Kidney (tissue), 14 donors: ENCODE data around the gene USP36. TPM values are rescaled to one million over a fixed set of nuclear protein-coding genes. Genes with fewer than 3 reads are reported as not detected.

Experiments used
- DNase-seq, 5 donors: peaks; one replicate each; pipeline ENCODE4 v3.0.0-alpha.2; 2013 to 2020
- FAIRE-seq: peaks from 2 replicates; lab custom pipeline; 2012; peaks lifted over from hg19 to GRCh38; lab: Jason Lieb, UNC
- H3K27ac ChIP-seq, 2 donors: one replicate each; pipeline ENCODE4 v1.7.0; 2013; ENCODE audit warnings: low read depth in 2 of 2, low read length in 2 of 2, inconsistent platforms in 1 of 2
- H3K27me3 ChIP-seq: one replicate; pipeline ENCODE4 v1.7.1; 2013; ENCODE audit warnings: low read length, inconsistent platforms; ENCODE audit not compliant: control insufficient read depth, insufficient read depth
- H3K36me3 ChIP-seq, 3 donors: one replicate each; pipeline versions ENCODE4 v1.7.0 to v1.7.1; 2013; ENCODE audit warnings: low read length in 3 of 3, control low read depth in 1 of 3, inconsistent platforms in 1 of 3; ENCODE audit not compliant: insufficient read depth in 3 of 3, control insufficient read depth in 2 of 3
- H3K4me1 ChIP-seq, 3 donors: one replicate each; pipeline versions ENCODE4 v1.7.0 to v1.7.1; 2013; ENCODE audit warnings: low read length in 3 of 3, inconsistent platforms in 1 of 3, low read depth in 1 of 3; ENCODE audit not compliant: control insufficient read depth in 2 of 3, insufficient read depth in 2 of 3
- H3K4me3 ChIP-seq, 3 donors: one replicate each; pipeline versions ENCODE4 v1.7.0 to v1.8.1; 2013; ENCODE audit warnings: low read length in 3 of 3, control low read depth in 1 of 3, inconsistent platforms in 1 of 3
- H3K9ac ChIP-seq, 3 donors: one replicate each; pipeline versions ENCODE4 v1.7.0 to v1.7.1; 2013; ENCODE audit warnings: low read length in 3 of 3, control low read depth in 1 of 3, inconsistent platforms in 1 of 3
- H3K9me3 ChIP-seq, 3 donors: one replicate each; pipeline versions ENCODE4 v1.7.0 to v1.7.1; 2013; ENCODE audit warnings: low read length in 3 of 3, control low read depth in 1 of 3, inconsistent platforms in 1 of 3; ENCODE audit not compliant: control insufficient read depth in 2 of 3, insufficient read depth in 1 of 3
- intact Hi-C: fragments of 100-400 bp; cut with DNase I; formaldehyde crosslinking; loops from one replicate; pipeline ENCODE4 v1.11.1; 2022
- polyA plus RNA-seq: library from polyadenylated mRNA; stranded (reverse); fragments of 350-450 nt; fragmentation: Illumina TruSeq; extraction: RNeasy Lipid Tissue Mini Kit (QIAGEN cat#74804); gene quantifications from one replicate; pipeline ENCODE4 v1.2.3, GENCODE V29; 2014; ENCODE audit warnings: low read depth, low replicate concordance; ENCODE audit not compliant: insufficient read depth
- total RNA-seq: library from RNA; stranded (reverse); fragmentation: NEBNext Ultra II Directional; extraction: Animal tissue kit (Norgen Biotek cat#: 25700); gene quantifications from one replicate; pipeline ENCODE4 v1.2.1, GENCODE V29; 2021
- TF ChIP-seq, protein P1 (sequence below): IDR thresholded peaks from 3 replicates; pipeline ENCODE4 v1.5.1; 2012; ENCODE audit warnings: mild to moderate bottlenecking, moderate library complexity, borderline replicate concordance; ENCODE audit not compliant: insufficient read depth; ENCODE audit errors: extremely low read depth
- donor health status: control.
- donor health status: control.
- donor health status: control.
- donor health status: control.
- donor health status: control.
- donor health status: DM: yes; HTN: yes; CAD: no.
- donor health status: Normal renal cell carcinoma (clear cell type).

Gene USP36
- total and polyA plus RNA-seq, 2 donors from 2014 or later = 17.0 to 66.2 TPM

DNA sequence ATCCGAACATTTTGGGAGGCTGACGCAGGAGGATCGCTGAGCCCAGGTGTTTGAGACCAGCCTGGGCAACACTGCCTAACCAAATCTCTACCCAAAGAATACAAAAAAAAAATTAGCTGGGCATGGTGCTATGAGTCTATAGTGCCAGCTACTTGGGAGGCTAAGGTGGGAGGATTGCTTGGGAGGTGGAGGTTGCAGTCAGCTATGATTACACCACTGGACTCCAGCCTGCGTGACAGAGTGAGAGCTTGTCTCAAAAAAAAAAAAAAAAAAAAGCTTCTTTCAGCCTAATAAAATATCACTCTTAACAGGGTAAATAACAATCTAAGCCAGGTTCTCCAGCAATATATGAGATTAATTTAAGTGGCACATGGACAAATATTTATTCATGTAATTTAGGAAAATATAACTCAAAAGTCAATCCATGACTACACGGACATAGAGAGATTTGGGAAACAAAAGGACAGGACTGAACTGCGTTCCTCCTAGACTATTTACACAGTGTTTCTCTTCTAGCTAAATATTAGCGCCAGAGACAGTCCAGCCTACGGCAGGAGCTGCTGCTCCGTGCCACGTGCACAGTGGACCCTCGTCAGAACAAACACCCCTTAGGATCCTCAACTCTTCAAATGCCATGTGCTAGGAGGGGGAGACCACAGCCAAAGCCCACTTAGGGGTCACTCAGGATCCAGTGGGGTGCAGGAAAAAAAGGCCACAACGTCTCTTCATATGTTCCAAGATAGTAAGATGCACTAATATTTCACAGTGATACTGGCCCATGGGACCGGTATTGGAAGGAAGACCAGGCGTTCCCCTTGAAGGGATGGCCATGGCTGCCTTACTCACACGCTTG, 8.7 kb downstream of the USP36 start:
- H3K36me3 ChIP-seq = peaks cover 13 to 78% (median 58%) of the 10 kb centered on the region in 3 donors
- no peak overlapping the region for H3K27ac ChIP-seq
- TF ChIP-seq, protein P1, sequence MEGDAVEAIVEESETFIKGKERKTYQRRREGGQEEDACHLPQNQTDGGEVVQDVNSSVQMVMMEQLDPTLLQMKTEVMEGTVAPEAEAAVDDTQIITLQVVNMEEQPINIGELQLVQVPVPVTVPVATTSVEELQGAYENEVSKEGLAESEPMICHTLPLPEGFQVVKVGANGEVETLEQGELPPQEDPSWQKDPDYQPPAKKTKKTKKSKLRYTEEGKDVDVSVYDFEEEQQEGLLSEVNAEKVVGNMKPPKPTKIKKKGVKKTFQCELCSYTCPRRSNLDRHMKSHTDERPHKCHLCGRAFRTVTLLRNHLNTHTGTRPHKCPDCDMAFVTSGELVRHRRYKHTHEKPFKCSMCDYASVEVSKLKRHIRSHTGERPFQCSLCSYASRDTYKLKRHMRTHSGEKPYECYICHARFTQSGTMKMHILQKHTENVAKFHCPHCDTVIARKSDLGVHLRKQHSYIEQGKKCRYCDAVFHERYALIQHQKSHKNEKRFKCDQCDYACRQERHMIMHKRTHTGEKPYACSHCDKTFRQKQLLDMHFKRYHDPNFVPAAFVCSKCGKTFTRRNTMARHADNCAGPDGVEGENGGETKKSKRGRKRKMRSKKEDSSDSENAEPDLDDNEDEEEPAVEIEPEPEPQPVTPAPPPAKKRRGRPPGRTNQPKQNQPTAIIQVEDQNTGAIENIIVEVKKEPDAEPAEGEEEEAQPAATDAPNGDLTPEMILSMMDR = no peak
- H3K9ac ChIP-seq = no peak overlapping the region
- H3K27me3 ChIP-seq = no peaks in the 10 kb centered on the region
- H3K4me3 ChIP-seq = no peak overlapping the region
- H3K4me1 ChIP-seq = no peaks in the 10 kb centered on the region
- intact Hi-C loops = no loop called here
- DNase-seq (no peak), FAIRE-seq (no peak)
- no peaks in the 10 kb centered on the region for H3K9me3 ChIP-seq

DNA sequence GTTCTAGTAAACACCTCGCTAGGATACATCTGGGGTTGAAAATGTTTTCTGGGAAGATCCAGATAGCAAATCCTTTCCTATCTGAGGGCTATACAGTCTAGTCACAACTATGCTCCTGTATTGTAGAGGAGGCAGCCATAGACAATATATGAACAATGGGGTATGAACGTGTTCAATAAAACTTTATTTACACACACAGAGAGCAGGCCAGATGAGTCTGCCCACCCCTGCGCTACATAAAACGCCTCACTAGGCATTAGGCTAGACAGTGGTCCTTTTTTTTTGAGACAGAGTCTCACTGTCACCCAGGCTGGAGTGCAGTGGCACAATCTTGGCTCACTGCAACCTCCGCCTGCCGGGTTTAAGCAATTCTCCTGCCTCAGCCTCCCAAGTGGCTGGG, 11.1 kb downstream of the USP36 start:
- no peaks in the 10 kb centered on the region for H3K9me3 ChIP-seq
- intact Hi-C loops = no loop called here
- no peak for FAIRE-seq
- DNase-seq = no peak
- H3K27me3 ChIP-seq = no peaks in the 10 kb centered on the region
- H3K27ac ChIP-seq = no peak overlapping the region
- TF ChIP-seq, protein P1 = no peak
- H3K36me3 ChIP-seq = peaks cover 10 to 61% (median 46%) of the 10 kb centered on the region in 3 donors
- H3K4me1 ChIP-seq = no peaks in the 10 kb centered on the region
- H3K4me3 ChIP-seq = no peak overlapping the region
- H3K9ac ChIP-seq = no peak overlapping the region

DNA sequence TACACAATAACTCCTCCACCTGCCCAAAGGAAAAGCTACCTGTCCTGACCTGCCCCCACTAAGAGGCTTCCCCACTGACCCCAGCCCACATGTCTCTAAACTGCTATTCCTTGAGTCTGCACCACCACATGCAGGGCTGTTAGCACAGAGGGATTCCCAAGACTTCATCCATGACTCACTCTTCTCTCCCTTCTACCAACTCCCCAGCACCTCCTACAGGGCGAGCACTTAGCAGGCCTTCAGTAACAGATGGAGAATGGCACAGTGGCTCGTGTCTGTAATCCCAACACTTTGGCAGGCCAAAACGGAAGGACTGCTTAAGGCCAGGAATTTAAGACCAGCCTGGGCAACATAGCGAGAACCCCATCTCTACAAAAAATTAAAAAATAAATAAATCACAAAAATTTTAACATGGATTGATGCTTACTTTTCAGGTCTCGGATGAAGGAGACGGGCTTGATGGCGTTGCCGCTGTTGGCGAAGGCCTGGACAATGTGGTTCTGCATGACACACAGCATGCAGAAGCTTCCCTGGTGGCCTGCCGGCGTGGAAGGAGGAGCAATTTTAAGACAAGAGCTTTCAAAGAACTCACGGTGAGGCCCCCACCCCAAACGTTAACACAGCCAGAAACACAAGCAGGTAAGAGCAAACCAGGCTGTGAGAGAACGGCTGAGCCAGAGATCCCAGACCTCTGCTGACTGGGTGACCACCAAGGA, 12.0 kb downstream of the USP36 start:
- H3K4me1 ChIP-seq = no peaks in the 10 kb centered on the region
- H3K36me3 ChIP-seq = peaks cover 10 to 52% (median 44%) of the 10 kb centered on the region in 3 donors
- no peak overlapping the region for H3K4me3 ChIP-seq
- TF ChIP-seq, protein P1 = no peak
- H3K27ac ChIP-seq = no peak overlapping the region
- H3K9me3 ChIP-seq = no peaks in the 10 kb centered on the region
- FAIRE-seq = no peak
- H3K27me3 ChIP-seq = no peaks in the 10 kb centered on the region
- no peak overlapping the region for H3K9ac ChIP-seq
- intact Hi-C loops = no loop called here
- no peak for DNase-seq
